Stimulated activated CD8-positive, alpha-beta memory T cell treated with anti-CD3 and anti-CD28 coated beads, Interleukin-4, amount 100 ng/mL, for 24 hours (primary cell): ENCODE measurements around the gene FBN2.
"Not testable (repeated sequence)": the region's sequence is repeated elsewhere in the genome, so short reads cannot be mapped to it uniquely, and the experiment has no call there.

Source experiments
- DNase-seq: peaks from one replicate; pipeline ENCODE4 v3.0.0-alpha.2; 2020; ENCODE audit warnings: low read depth

FBN2 gene

GRCh38 chr5:128426090-128426534 is 111.9 kb downstream of the FBN2 start:
- DNase-seq: no peak

GRCh38 chr5:128424646-128425045 is 113.4 kb downstream of the FBN2 start:
- no peak for DNase-seq

- no peak for DNase-seq
Measured at GRCh38 chr5:128422612-128423011, 115.4 kb downstream of the FBN2 start.

GRCh38 chr5:128414469-128414868 is 123.6 kb downstream of the FBN2 start:
- no peak for DNase-seq

- DNase-seq: no peak
Measured at GRCh38 chr5:128413356-128413755, 124.7 kb downstream of the FBN2 start.

- DNase-seq: no peak
Measured at GRCh38 chr5:128412145-128412930, 125.7 kb downstream of the FBN2 start.

GRCh38 chr5:128409166-128409800 is 128.8 kb downstream of the FBN2 start:
- no peak for DNase-seq

GRCh38 chr5:128408622-128409021 is 129.4 kb downstream of the FBN2 start:
- DNase-seq: no peak

GRCh38 chr5:128407944-128408343 is 130.1 kb downstream of the FBN2 start:
- DNase-seq: no peak

GRCh38 chr5:128406803-128407202 is 131.2 kb downstream of the FBN2 start:
- no peak for DNase-seq

GRCh38 chr5:128405159-128405558 is 132.9 kb downstream of the FBN2 start:
- DNase-seq: no peak

- no peak for DNase-seq
Measured at GRCh38 chr5:128403333-128403732, 134.7 kb downstream of the FBN2 start.

GRCh38 chr5:128402506-128402905 is 135.5 kb downstream of the FBN2 start:
- no peak for DNase-seq

- DNase-seq: not testable (repeated sequence)
Measured at GRCh38 chr5:128400766-128401165, 137.3 kb downstream of the FBN2 start.

GRCh38 chr5:128399111-128399510 is 138.9 kb downstream of the FBN2 start:
- DNase-seq: no peak

- DNase-seq: no peak
Measured at GRCh38 chr5:128397876-128398275, 140.2 kb downstream of the FBN2 start.

- no peak for DNase-seq
Measured at GRCh38 chr5:128395073-128395472, 143.0 kb downstream of the FBN2 start.

- no peak for DNase-seq
Measured at GRCh38 chr5:128384068-128384467, 154.0 kb downstream of the FBN2 start.

GRCh38 chr5:128380337-128380736 is 157.7 kb downstream of the FBN2 start:
- no peak for DNase-seq

GRCh38 chr5:128378632-128379031 is 159.4 kb downstream of the FBN2 start:
- DNase-seq: no peak

GRCh38 chr5:128378196-128378595 is 159.8 kb downstream of the FBN2 start:
- no peak for DNase-seq

- no peak for DNase-seq
Measured at GRCh38 chr5:128376577-128376976, 161.5 kb downstream of the FBN2 start.

- DNase-seq: no peak
Measured at GRCh38 chr5:128366147-128366546, 171.9 kb downstream of the FBN2 start.

GRCh38 chr5:128362370-128362769 is 175.7 kb downstream of the FBN2 start:
- no peak for DNase-seq
